ENCODE results near the gene GRIN2D.

DNA sequence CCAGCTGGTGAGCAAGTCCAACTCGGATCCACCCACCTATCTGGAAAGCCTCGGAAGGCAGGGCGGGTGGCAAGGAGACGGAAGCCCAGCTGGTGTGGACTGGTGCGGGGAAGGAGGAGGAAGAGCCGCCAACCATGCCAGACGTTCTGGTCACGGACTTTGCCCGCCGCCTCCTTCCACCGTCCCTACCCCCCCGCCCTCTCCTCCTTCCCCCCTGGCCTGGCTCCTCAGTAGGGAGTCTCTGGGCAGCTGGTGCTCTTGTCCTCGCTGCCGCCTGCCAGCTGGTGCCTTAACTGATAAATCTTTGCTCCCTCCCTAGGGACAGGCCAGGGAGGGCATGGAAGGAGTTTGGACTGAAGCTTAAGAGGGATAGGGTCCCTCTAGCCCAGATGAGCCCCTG is 24.5 kb upstream of the GRIN2D start:
- TF ChIP-seq SUZ12 (IDR thresholded peaks at IDR 0.05) (no peak), FOXA1 (IDR thresholded peaks at IDR 0.05) (no peak), SP1 (IDR thresholded peaks at IDR 0.05) (no peak), LEF1 (IDR thresholded peaks at IDR 0.05; ENCODE audit: borderline replicate concordance) (no peak), ZNF384 (IDR thresholded peaks at IDR 0.05) (no peak), ARNT (IDR thresholded peaks at IDR 0.05) (no peak), ELF4 (IDR thresholded peaks at IDR 0.05) (no peak), CTBP1 (IDR thresholded peaks at IDR 0.05; ENCODE audit: borderline replicate concordance) (no peak), FOXM1 (IDR thresholded peaks at IDR 0.05; ENCODE audit: borderline replicate concordance) (no peak), L3MBTL2 (conservative IDR thresholded peaks at IDR 0.05) (no peak), PKNOX1 (IDR thresholded peaks at IDR 0.05) (no peak)

Data from HEK293T (cell line).